Lower leg skin (tissue), 3 donors: ENCODE measurements around the gene EEF1AKMT4.

Source experiments
- CTCF ChIP-seq, 3 donors: fragments of 450-650 bp; IDR thresholded peaks; one replicate each; pipeline ENCODE4 v1.5.1; 2016; ENCODE audit warnings: antibody characterized with exemption in 3 of 3, mild to moderate bottlenecking in 3 of 3, moderate library complexity in 2 of 3
- POLR2A ChIP-seq, 2 donors: fragments of 450-650 bp; IDR thresholded peaks; one replicate each; pipeline ENCODE4 v1.6.1; 2016 to 2017; ENCODE audit warnings: antibody characterized with exemption in 2 of 2, mild to moderate bottlenecking in 1 of 2, moderate library complexity in 1 of 2

GRCh38 chr3:184284696-184285095 lies 35.2 kb downstream of the EEF1AKMT4 start:
- TF ChIP-seq CTCF (IDR thresholded peaks at IDR 0.05) (no peak), POLR2A (IDR thresholded peaks at IDR 0.05) (no peak)
